Tibial artery (tissue), 4 donors: ENCODE data around the gene F12.

Experiments used
- DNase-seq, 2 donors: peaks; one replicate each; pipeline ENCODE4 v3.0.0-alpha.2; 2019
- H3K27ac ChIP-seq, 2 donors: fragments of 200-600 bp; sonication (generic) in 1 of 2; 1 replicate in 1 of 2; 2 replicates in 1 of 2; pipeline ENCODE4 v1.5.1; 2018 to 2019; ENCODE audit warnings: mild to moderate bottlenecking in 1 of 2
- H3K27me3 ChIP-seq, 2 donors: fragments of 200-600 bp; sonication (generic) in 1 of 2; one replicate each; pipeline versions ENCODE4 v1.5.1 to v1.6.0; 2016 to 2019
- H3K36me3 ChIP-seq, 3 donors: fragments of 200-600 bp; sonication (generic) in 2 of 3; one replicate each; pipeline ENCODE4 v1.5.1; 2016 to 2019; ENCODE audit warnings: mild to moderate bottlenecking in 2 of 3
- H3K4me1 ChIP-seq, 4 donors: fragments of 200-600 bp; sonication (generic) in 2 of 4; 1 replicate in 3 of 4; 2 replicates in 1 of 4; pipeline ENCODE4 v1.5.1; 2016 to 2019
- H3K4me3 ChIP-seq, 2 donors: fragments of 200-600 bp; sonication (generic) in 1 of 2; 1 replicate in 1 of 2; 2 replicates in 1 of 2; pipeline ENCODE4 v1.5.1; 2018 to 2019; ENCODE audit warnings: mild to moderate bottlenecking in 2 of 2
- H3K9me3 ChIP-seq, 3 donors: fragments of 200-600 bp; sonication (generic) in 1 of 3; one replicate each; pipeline ENCODE4 v1.5.1; 2016 to 2019
- CTCF ChIP-seq, 2 experiments: fragments of 200-600 bp in 1 of 2; fragments of 450-650 bp in 1 of 2; IDR thresholded peaks; one replicate each; pipeline ENCODE4 v1.5.1; 2017 to 2019; ENCODE audit warnings: antibody characterized with exemption in 2 of 2, mild to moderate bottlenecking in 1 of 2, moderate library complexity in 1 of 2
- intact Hi-C: fragments of 100-400 bp; cut with DNase I; formaldehyde crosslinking; loops from one replicate; pipeline ENCODE4 v1.15.0; 2023; ENCODE audit warnings: low total_unique reads

F12 gene

GRCh38 chr5:177452688-177453638 is 43.6 kb upstream of the F12 start:
- intact Hi-C loops: loop anchor here (2.0 kb wide), 1 partner anchor 62 kb away; no protein-coding TSS in a partner anchor
- no peak for TF ChIP-seq CTCF (IDR thresholded peaks at IDR 0.05)
- peaks cover 0 to 48% (median 37%) of the 10 kb centered on the region in 4 donors for H3K4me1 ChIP-seq
- no peak overlapping the region for H3K4me3 ChIP-seq
- H3K36me3 ChIP-seq: peaks cover 0 to 3% (median 2%) of the 10 kb centered on the region in 3 donors
- H3K27ac ChIP-seq: no peak overlapping the region
- no peaks in the 10 kb centered on the region for H3K9me3 ChIP-seq
- no peak for DNase-seq
- H3K27me3 ChIP-seq: peaks cover 0 to 43% of the 10 kb centered on the region in 2 donors

GRCh38 chr5:177450667-177451424 is 41.5 kb upstream of the F12 start:
- no peak for DNase-seq
- Histone ChIP-seq H3K27me3 (peaks cover 0 to 43% of the 10 kb centered on the region in 2 donors), H3K36me3 (no peaks in the 10 kb centered on the region), H3K4me3 (no peak overlapping the region), H3K9me3 (no peaks in the 10 kb centered on the region), H3K4me1 (peaks cover 0 to 49% (median 42%) of the 10 kb centered on the region in 4 donors), H3K27ac (no peak overlapping the region)
- no peak for TF ChIP-seq CTCF (IDR thresholded peaks at IDR 0.05)
- intact Hi-C loops: no loop called here

- Histone ChIP-seq H3K9me3 (no peaks in the 10 kb centered on the region), H3K36me3 (no peaks in the 10 kb centered on the region), H3K27me3 (peaks cover 0 to 43% of the 10 kb centered on the region in 2 donors), H3K27ac (no peak overlapping the region), H3K4me1 (peaks cover 0 to 39% (median 33%) of the 10 kb centered on the region in 4 donors), H3K4me3 (no peak overlapping the region)
- no peak for TF ChIP-seq CTCF (IDR thresholded peaks at IDR 0.05)
- intact Hi-C loops: no loop called here
- DNase-seq: no peak
Measured at GRCh38 chr5:177449140-177450061, 40.0 kb upstream of the F12 start.

GRCh38 chr5:177448244-177448950 is 39.0 kb upstream of the F12 start:
- no peaks in the 10 kb centered on the region for H3K36me3 ChIP-seq
- peaks cover 0 to 29% (median 26%) of the 10 kb centered on the region in 4 donors for H3K4me1 ChIP-seq
- H3K4me3 ChIP-seq: no peak overlapping the region
- H3K27ac ChIP-seq: no peak overlapping the region
- no peak for TF ChIP-seq CTCF (IDR thresholded peaks at IDR 0.05)
- intact Hi-C loops: no loop called here
- H3K9me3 ChIP-seq: no peaks in the 10 kb centered on the region
- peaks cover 0 to 43% of the 10 kb centered on the region in 2 donors for H3K27me3 ChIP-seq
- DNase-seq: no peak
